Measurements from ENCODE around the gene PIK3C2G. TPM values are rescaled to one million over a fixed set of nuclear protein-coding genes. Genes with fewer than 3 reads are reported as not detected.
A peak's percentile ranks its signal among the peaks of the same experiment; 100 is the strongest.

Gene PIK3C2G
- total RNA-seq, 1 donor from 2014 or later, result 0.26 TPM

DNA sequence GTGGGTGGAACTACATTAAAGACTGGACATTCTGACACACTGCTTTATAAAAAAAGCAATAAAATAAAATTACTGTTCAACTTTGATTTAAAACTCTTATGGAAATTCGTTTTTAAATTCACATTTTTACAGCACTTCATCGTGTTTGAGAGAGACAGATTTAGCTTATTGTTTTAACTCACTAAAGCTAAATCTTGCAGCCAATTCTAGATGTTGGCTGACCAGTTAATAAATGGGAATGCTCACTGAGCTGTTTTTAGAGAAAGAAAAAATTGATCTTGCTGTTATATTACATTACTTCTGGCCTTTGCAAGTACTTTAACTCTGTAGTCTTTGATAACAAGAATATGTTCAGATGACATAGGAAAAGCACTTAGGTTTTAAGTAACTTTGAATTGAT lies 319.4 kb downstream of the PIK3C2G start:
- DNase-seq (ENCODE audit: low read depth) (no peak), FAIRE-seq (no peak)
- H3K36me3 ChIP-seq (ENCODE audit: control insufficient read depth, insufficient read depth, low read length), result no peaks in the 10 kb centered on the region
- H3K27me3 ChIP-seq (ENCODE audit: control insufficient read depth, insufficient read depth, low read length), result no peaks in the 10 kb centered on the region
- TF ChIP-seq, protein P1, sequence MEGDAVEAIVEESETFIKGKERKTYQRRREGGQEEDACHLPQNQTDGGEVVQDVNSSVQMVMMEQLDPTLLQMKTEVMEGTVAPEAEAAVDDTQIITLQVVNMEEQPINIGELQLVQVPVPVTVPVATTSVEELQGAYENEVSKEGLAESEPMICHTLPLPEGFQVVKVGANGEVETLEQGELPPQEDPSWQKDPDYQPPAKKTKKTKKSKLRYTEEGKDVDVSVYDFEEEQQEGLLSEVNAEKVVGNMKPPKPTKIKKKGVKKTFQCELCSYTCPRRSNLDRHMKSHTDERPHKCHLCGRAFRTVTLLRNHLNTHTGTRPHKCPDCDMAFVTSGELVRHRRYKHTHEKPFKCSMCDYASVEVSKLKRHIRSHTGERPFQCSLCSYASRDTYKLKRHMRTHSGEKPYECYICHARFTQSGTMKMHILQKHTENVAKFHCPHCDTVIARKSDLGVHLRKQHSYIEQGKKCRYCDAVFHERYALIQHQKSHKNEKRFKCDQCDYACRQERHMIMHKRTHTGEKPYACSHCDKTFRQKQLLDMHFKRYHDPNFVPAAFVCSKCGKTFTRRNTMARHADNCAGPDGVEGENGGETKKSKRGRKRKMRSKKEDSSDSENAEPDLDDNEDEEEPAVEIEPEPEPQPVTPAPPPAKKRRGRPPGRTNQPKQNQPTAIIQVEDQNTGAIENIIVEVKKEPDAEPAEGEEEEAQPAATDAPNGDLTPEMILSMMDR (IDR thresholded peaks at IDR 0.05; ENCODE audit: insufficient read depth, low read length, severe bottlenecking), result no peak
- H3K4me3 ChIP-seq (ENCODE audit: low read depth, low read length), result no peak overlapping the region

DNA sequence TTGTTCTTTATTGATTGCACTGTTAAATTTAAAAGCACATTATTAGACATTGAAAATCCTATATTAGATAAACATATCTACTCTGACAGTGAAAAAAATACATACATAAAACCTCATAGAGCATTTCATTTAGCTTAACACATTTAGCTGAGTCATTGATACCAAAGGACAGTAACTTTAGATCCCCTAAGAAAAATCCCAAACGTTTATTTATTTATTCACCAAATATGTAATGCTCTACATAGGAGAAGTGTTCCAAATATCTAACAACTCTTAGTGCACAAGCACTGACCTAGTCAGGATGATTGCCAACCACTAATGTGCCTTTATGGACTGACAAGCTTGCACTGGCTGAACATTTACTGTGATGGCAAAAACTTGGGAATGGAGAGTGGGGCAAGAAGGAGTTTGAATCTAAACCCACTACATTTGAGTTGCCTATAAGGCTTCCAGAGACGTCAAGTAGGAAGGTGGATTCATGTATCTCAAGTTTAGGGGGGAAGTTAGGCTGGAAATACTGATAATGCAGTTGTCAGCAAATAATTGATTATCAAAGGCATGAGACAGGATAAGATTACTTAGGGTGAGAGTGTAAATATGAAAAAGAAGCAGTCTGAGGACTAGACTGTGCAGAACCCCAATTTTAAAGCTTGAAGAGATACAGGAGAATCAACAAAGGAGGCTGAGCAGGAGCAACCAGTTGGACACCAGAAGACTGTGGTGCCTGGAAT lies 320.1 kb downstream of the PIK3C2G start:
- FAIRE-seq (no peak), DNase-seq (ENCODE audit: low read depth) (no peak)
- TF ChIP-seq, protein P1 (IDR thresholded peaks at IDR 0.05; ENCODE audit: insufficient read depth, low read length, severe bottlenecking), result no peak
- no peak overlapping the region for H3K4me3 ChIP-seq (ENCODE audit: low read depth, low read length)
- H3K27me3 ChIP-seq (ENCODE audit: control insufficient read depth, insufficient read depth, low read length), result no peaks in the 10 kb centered on the region
- H3K36me3 ChIP-seq (ENCODE audit: control insufficient read depth, insufficient read depth, low read length), result no peaks in the 10 kb centered on the region

DNA sequence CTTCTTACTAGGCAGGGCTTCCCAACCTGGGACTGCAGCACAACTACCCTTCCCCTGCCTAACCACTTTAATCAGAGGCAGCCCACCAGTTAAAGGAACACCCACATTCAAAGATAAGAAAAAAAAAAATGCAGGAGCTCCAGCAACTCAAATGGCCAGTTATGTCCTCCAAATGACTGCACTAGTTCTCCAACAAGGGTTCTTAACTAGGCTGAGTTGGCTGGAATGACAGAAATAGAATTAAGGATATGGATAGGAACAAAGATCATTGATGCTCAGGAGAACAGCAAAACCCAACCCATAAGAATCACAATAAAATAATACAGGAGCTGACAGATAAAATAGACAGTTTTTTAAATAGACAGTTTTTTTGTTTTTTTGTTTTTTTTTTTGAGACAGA lies 322.3 kb downstream of the PIK3C2G start:
- TF ChIP-seq, protein P1 (IDR thresholded peaks at IDR 0.05; ENCODE audit: insufficient read depth, low read length, severe bottlenecking), result no peak
- no peak for FAIRE-seq
- no peak overlapping the region for H3K4me3 ChIP-seq (ENCODE audit: low read depth, low read length)
- no peak for DNase-seq (ENCODE audit: low read depth)
- H3K36me3 ChIP-seq (ENCODE audit: control insufficient read depth, insufficient read depth, low read length), result no peaks in the 10 kb centered on the region
- no peaks in the 10 kb centered on the region for H3K27me3 ChIP-seq (ENCODE audit: control insufficient read depth, insufficient read depth, low read length)

DNA sequence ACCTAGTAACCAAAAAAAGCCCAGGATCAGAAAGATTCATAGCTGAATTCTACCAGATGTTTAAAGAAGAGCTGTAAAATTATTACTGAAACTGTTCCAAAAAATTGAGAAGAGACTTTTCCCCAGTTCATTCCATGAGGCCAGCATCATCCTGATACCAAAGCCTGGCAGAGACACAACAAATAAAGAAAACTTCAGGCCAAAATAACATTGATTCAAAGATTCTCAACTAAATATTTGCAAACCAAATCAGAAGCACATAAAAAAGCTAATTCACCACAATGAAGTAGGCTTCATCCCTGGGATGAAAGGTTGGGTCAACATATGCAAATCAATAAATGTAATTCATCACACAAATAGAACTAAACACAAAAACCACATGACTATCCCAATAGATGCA lies 325.3 kb downstream of the PIK3C2G start:
- H3K36me3 ChIP-seq (ENCODE audit: control insufficient read depth, insufficient read depth, low read length), result no peaks in the 10 kb centered on the region
- DNase-seq (ENCODE audit: low read depth), result no peak
- peak; percentile 58 for FAIRE-seq
- TF ChIP-seq, protein P1 (IDR thresholded peaks at IDR 0.05; ENCODE audit: insufficient read depth, low read length, severe bottlenecking), result no peak
- no peaks in the 10 kb centered on the region for H3K27me3 ChIP-seq (ENCODE audit: control insufficient read depth, insufficient read depth, low read length)
- H3K4me3 ChIP-seq (ENCODE audit: low read depth, low read length), result no peak overlapping the region

DNA sequence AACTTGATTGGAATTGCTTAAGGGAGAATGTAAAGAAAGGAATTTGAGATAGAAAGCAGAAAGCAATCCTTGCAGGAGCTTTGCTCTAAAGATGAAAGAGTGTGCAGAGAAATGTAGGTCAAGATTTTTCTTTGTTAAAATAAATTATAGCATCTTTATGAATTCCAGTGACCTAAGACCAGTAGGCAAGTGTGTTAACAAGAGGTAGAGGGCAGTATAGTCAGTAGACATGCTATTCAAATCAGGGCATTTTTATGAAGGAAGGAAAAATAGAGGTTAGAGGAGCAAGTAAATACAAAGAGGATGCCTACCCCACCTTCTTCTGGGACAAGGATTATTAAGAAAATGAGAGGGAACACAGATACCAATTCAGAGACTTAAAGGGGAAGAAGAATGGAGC lies 328.0 kb downstream of the PIK3C2G start:
- H3K27me3 ChIP-seq (ENCODE audit: control insufficient read depth, insufficient read depth, low read length), result no peaks in the 10 kb centered on the region
- FAIRE-seq, result no peak
- DNase-seq (ENCODE audit: low read depth), result peak; percentile 34
- no peaks in the 10 kb centered on the region for H3K36me3 ChIP-seq (ENCODE audit: control insufficient read depth, insufficient read depth, low read length)
- TF ChIP-seq, protein P1 (IDR thresholded peaks at IDR 0.05; ENCODE audit: insufficient read depth, low read length, severe bottlenecking), result no peak
- H3K4me3 ChIP-seq (ENCODE audit: low read depth, low read length), result no peak overlapping the region

DNA sequence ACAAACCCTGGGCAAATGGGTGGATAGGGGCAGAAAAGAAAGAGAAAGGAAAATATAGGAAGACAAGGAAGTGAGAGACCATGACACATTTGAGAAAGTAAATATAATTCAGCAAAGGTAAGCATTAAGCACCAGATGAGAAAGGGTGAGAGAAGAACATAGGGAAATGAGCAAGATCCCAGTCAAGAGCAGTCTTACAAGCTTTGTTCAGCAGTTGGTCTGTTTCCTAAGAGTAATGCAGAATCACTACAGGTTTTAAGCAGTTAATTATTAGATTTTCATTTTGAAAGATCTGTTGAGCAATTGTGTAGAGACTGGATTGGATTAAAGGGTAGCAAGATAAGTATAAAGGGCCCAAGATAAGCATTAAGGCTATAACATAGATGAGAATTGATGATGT lies 330.2 kb downstream of the PIK3C2G start:
- H3K27me3 ChIP-seq (ENCODE audit: control insufficient read depth, insufficient read depth, low read length), result no peaks in the 10 kb centered on the region
- H3K4me3 ChIP-seq (ENCODE audit: low read depth, low read length), result no peak overlapping the region
- no peak for FAIRE-seq
- TF ChIP-seq, protein P1 (IDR thresholded peaks at IDR 0.05; ENCODE audit: insufficient read depth, low read length, severe bottlenecking), result no peak
- DNase-seq (ENCODE audit: low read depth), result peak; percentile 59
- H3K36me3 ChIP-seq (ENCODE audit: control insufficient read depth, insufficient read depth, low read length), result no peaks in the 10 kb centered on the region

Data from bronchial epithelial cell (primary cell).